ENCODE measurements around the gene RNU2-63P. TPM values are rescaled to one million over a fixed set of nuclear protein-coding genes. Genes with fewer than 3 reads are reported as not detected.
"Not testable (repeated sequence)": the region's sequence is repeated elsewhere in the genome, so short reads cannot be mapped to it uniquely, and the experiment has no call there.

Gene RNU2-63P
- polyA plus RNA-seq, 1 experiment, result not detected

DNA sequence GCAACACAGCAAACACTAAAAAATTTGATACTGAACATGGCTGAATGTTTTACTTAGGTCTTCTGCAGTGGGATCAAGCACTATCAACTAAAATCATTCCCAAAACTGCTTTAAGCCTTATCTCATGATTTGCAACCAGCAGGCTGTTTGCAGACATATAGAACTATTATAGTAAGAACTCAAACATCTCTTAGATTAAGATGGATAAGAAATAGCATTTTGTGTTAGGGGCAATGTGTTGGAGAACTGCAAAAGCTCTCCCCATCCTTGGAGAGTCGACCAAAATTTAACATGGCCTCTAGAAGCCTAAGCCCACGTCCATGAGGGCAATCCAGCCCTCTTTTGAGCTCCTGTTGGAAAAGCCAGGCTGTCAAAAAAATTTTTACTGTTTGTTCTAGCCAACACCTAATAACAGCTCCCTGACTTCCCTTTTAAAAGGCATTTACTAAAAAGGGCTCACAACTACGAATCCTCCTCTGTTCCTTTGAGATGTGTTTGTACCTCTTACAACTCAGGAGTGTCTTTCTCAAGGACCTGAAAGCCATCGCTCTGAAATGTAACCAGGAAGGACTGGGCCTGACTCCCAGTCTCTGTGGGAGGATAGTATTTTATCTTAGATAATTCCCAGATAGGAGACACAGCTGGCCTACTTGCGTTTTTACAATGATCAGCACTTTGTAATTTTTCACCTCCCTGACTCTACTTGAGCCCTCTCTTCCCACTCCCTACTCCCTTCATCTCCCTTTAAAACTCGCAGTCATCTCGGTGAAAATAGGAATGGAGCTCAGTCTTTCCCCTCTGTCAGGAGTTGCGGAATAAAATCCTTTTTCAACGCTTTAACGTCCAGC is 37.8 kb upstream of the RNU2-63P start:
- Histone ChIP-seq H3K27ac (ENCODE audit: low read depth, low read length) (no peak overlapping the region), H3K27me3 (ENCODE audit: control insufficient read depth, insufficient read depth, low read length) (no peaks in the 10 kb centered on the region), H3K9me3 (ENCODE audit: control insufficient read depth, insufficient read depth, low read length) (peaks cover 3% of the 10 kb centered on the region; the same call in 1 of the 2 replicates), H3K4me3 (ENCODE audit: low read depth, low read length) (peak overlapping the region; percentile 80)
- ChIA-PET POLR2A (interaction anchor here (0.8 to 1.0 kb wide), 3 partner anchors 12 to 33 kb away, joined by 3 to 4 read pairs (median 3); no protein-coding TSS in a partner anchor), CTCF (interaction anchor here (0.7 kb wide), 1 partner anchor 638 kb away, joined by 3 read pairs; no protein-coding TSS in a partner anchor)
- DNase-seq (ENCODE audit: low read depth, low spot score), result no peak
- TF ChIP-seq CTCF (IDR thresholded peaks at IDR 0.05; ENCODE audit: low read depth, low read length), result no peak

- H3K4me3 ChIP-seq (ENCODE audit: low read depth, low read length), result no peak overlapping the region
- H3K27me3 ChIP-seq (ENCODE audit: control insufficient read depth, insufficient read depth, low read length), result no peaks in the 10 kb centered on the region
- H3K9me3 ChIP-seq (ENCODE audit: control insufficient read depth, insufficient read depth, low read length), result peaks cover 3% of the 10 kb centered on the region; the same call in 1 of the 2 replicates
- TF ChIP-seq CTCF (IDR thresholded peaks at IDR 0.05; ENCODE audit: low read depth, low read length), result no peak
- H3K27ac ChIP-seq (ENCODE audit: low read depth, low read length), result no peak overlapping the region
- POLR2A ChIA-PET, result interaction anchor here (1.4 kb wide), 1 partner anchor 13 kb away, joined by 3 read pairs; no protein-coding TSS in a partner anchor
- no peak for DNase-seq (ENCODE audit: low read depth, low spot score)
- CTCF ChIA-PET, result no interaction called here
Measured at GRCh38 chr2:88053296-88053695, 36.9 kb upstream of the RNU2-63P start.

GRCh38 chr2:88051792-88052191 is 35.4 kb upstream of the RNU2-63P start:
- POLR2A ChIA-PET, result no interaction called here
- CTCF ChIA-PET, result interaction anchor here (6.8 kb wide), 1 partner anchor 9 kb away, joined by 58 read pairs; no protein-coding TSS in a partner anchor

GRCh38 chr2:88049622-88050021 is 33.3 kb upstream of the RNU2-63P start:
- no peak overlapping the region for H3K4me3 ChIP-seq (ENCODE audit: low read depth, low read length)
- peaks cover 1% of the 10 kb centered on the region; the same call in 1 of the 2 replicates for H3K9me3 ChIP-seq (ENCODE audit: control insufficient read depth, insufficient read depth, low read length)
- CTCF ChIA-PET, result interaction anchor here (1.0 to 6.8 kb wide), 3 partner anchors 11 to 113 kb away, joined by 3 to 58 read pairs (median 3); no protein-coding TSS in a partner anchor
- POLR2A ChIA-PET, result no interaction called here
- no peaks in the 10 kb centered on the region for H3K27me3 ChIP-seq (ENCODE audit: control insufficient read depth, insufficient read depth, low read length)
- H3K27ac ChIP-seq (ENCODE audit: low read depth, low read length), result no peak overlapping the region
- no peak for TF ChIP-seq CTCF (IDR thresholded peaks at IDR 0.05; ENCODE audit: low read depth, low read length)
- DNase-seq (ENCODE audit: low read depth, low spot score), result no peak

More at GRCh38 chr2:88051792-88052191, 35.4 kb upstream of the RNU2-63P start:
- Histone ChIP-seq H3K27ac (ENCODE audit: low read depth, low read length) (no peak overlapping the region), H3K4me3 (ENCODE audit: low read depth, low read length) (no peak overlapping the region), H3K27me3 (ENCODE audit: control insufficient read depth, insufficient read depth, low read length) (no peaks in the 10 kb centered on the region), H3K9me3 (ENCODE audit: control insufficient read depth, insufficient read depth, low read length) (peaks cover 3% of the 10 kb centered on the region; the same call in 1 of the 2 replicates)
- DNase-seq (ENCODE audit: low read depth, low spot score), result no peak
- TF ChIP-seq CTCF (IDR thresholded peaks at IDR 0.05; ENCODE audit: low read depth, low read length), result no peak

GRCh38 chr2:88048541-88048940 is 32.2 kb upstream of the RNU2-63P start:
- Histone ChIP-seq H3K4me3 (ENCODE audit: low read depth, low read length) (no peak overlapping the region), H3K27ac (ENCODE audit: low read depth, low read length) (no peak overlapping the region), H3K9me3 (ENCODE audit: control insufficient read depth, insufficient read depth, low read length) (no peaks in the 10 kb centered on the region), H3K27me3 (ENCODE audit: control insufficient read depth, insufficient read depth, low read length) (no peaks in the 10 kb centered on the region)
- DNase-seq (ENCODE audit: low read depth, low spot score), result no peak
- no peak for TF ChIP-seq CTCF (IDR thresholded peaks at IDR 0.05; ENCODE audit: low read depth, low read length)
- ChIA-PET POLR2A (no interaction called here), CTCF (interaction anchor here (1.0 to 6.8 kb wide), 2 partner anchors 12 to 16 kb away, joined by 3 to 58 read pairs; no protein-coding TSS in a partner anchor)

GRCh38 chr2:88045561-88045960 is 29.2 kb upstream of the RNU2-63P start:
- H3K27ac ChIP-seq (ENCODE audit: low read depth, low read length); DNase-seq (ENCODE audit: low read depth, low spot score); H3K27me3 ChIP-seq (ENCODE audit: control insufficient read depth, insufficient read depth, low read length); H3K4me3 ChIP-seq (ENCODE audit: low read depth, low read length); H3K9me3 ChIP-seq (ENCODE audit: control insufficient read depth, insufficient read depth, low read length); POLR2A ChIA-PET: not testable (repeated sequence)
- CTCF ChIA-PET, result interaction anchor here (0.9 to 1.0 kb wide), 2 partner anchors 15 to 146 kb away, joined by 3 to 7 read pairs; no protein-coding TSS in a partner anchor
